Breast epithelium (tissue), 4 donors: ENCODE data around the gene SLC4A8. TPM values are rescaled to one million over a fixed set of nuclear protein-coding genes. Genes with fewer than 3 reads are reported as not detected.

Experiments
- DNase-seq, 2 donors: peaks; one replicate each; pipeline ENCODE4 v3.0.0-alpha.2; 2019; ENCODE audit warnings: low spot score in 2 of 2
- H3K27ac ChIP-seq, 2 donors: fragments of 200-600 bp; sonication (generic) in 1 of 2; one replicate each; pipeline ENCODE4 v1.5.1; 2016 to 2019; ENCODE audit warnings: mild to moderate bottlenecking in 1 of 2
- H3K27me3 ChIP-seq, 2 donors: fragments of 200-600 bp; sonication (generic) in 1 of 2; one replicate each; pipeline versions ENCODE4 v1.5.1 to v1.6.0; 2017 to 2019; ENCODE audit warnings: control low read depth in 1 of 2, mild to moderate bottlenecking in 1 of 2
- H3K36me3 ChIP-seq: fragments of 200-600 bp; one replicate; pipeline ENCODE4 v1.5.1; 2019
- H3K4me1 ChIP-seq, 2 donors: fragments of 200-600 bp; sonication (generic); one replicate each; pipeline ENCODE4 v1.5.1; 2016 to 2019; ENCODE audit warnings: control low read depth in 1 of 2
- H3K4me3 ChIP-seq, 3 donors: fragments of 200-600 bp; sonication (generic); 1 replicate in 2 of 3; 2 replicates in 1 of 3; pipeline ENCODE4 v1.5.1; 2016 to 2019; ENCODE audit warnings: mild to moderate bottlenecking in 3 of 3, moderate library complexity in 2 of 3
- H3K9me3 ChIP-seq, 2 donors: fragments of 200-600 bp; sonication (generic) in 1 of 2; one replicate each; pipeline ENCODE4 v1.5.1; 2016 to 2019; ENCODE audit warnings: control low read depth in 1 of 2
- CTCF ChIP-seq, 3 donors: fragments of 450-650 bp; IDR thresholded peaks; one replicate each; pipeline ENCODE4 v1.5.1; 2016 to 2017; ENCODE audit warnings: antibody characterized with exemption in 3 of 3, mild to moderate bottlenecking in 3 of 3, moderate library complexity in 3 of 3
- POLR2A ChIP-seq: fragments of 450-650 bp; IDR thresholded peaks from one replicate; pipeline ENCODE4 v1.6.1; 2016; ENCODE audit warnings: antibody characterized with exemption, mild to moderate bottlenecking, moderate library complexity
- POLR2AphosphoS5 ChIP-seq, 3 donors: sonication (generic); formaldehyde crosslinking; IDR thresholded peaks; one replicate each; pipeline ENCODE4 v1.6.1; 2017; ENCODE audit warnings: antibody characterized with exemption in 3 of 3
- intact Hi-C: fragments of 100-400 bp; cut with DNase I; formaldehyde crosslinking; loops from one replicate; pipeline ENCODE4 v1.15.1; 2023; ENCODE audit warnings: low total_unique reads
- total RNA-seq, 3 donors: library from RNA; depleted of rRNA; stranded (reverse); fragments of >200 nt; gene quantifications; one replicate each; pipeline ENCODE4 v1.1.0, GENCODE V29; 2016

SLC4A8 gene
- total RNA-seq, 3 donors from 2014 or later: 0.64 to 8.3 (median 6.2) TPM

- intact Hi-C loops: no loop called here
- Histone ChIP-seq H3K4me1 (no peaks in the 10 kb centered on the region), H3K27me3 (no peaks in the 10 kb centered on the region), H3K27ac (no peak overlapping the region), H3K9me3 (no peaks in the 10 kb centered on the region), H3K36me3 (no peaks in the 10 kb centered on the region), H3K4me3 (no peak overlapping the region)
- DNase-seq: no peak
- TF ChIP-seq POLR2A: no peak
- no peak for TF ChIP-seq CTCF (IDR thresholded peaks at IDR 0.05)
- no peak for TF ChIP-seq POLR2AphosphoS5 (IDR thresholded peaks at IDR 0.05)
These were observed 59.5 kb downstream of the SLC4A8 start for GRCh38 chr12:51484119-51484518.

DNA sequence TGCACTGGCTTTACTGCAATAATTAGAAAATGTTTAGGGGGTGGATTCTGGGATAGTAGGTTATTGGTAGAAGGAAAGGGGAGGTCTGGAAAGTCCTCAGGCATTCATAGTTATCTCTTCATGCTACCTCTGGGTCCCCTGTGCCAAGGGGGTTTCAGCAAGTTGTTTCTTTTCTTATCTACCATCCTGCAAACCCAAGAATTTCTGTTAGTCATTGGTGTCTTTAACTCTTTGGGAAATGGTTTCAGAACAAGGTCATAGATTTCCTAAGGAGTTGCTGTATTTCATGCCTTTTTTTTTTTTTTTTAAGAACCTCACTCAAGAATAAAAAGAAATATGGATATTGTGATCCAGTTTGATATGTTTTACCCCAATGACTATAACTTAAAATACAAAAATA is 63.6 kb downstream of the SLC4A8 start:
- no peaks in the 10 kb centered on the region for H3K4me1 ChIP-seq
- DNase-seq: no peak
- H3K4me3 ChIP-seq: no peak overlapping the region
- intact Hi-C loops: no loop called here
- H3K36me3 ChIP-seq: no peaks in the 10 kb centered on the region
- no peaks in the 10 kb centered on the region for H3K27me3 ChIP-seq
- TF ChIP-seq POLR2A: no peak
- no peak for TF ChIP-seq POLR2AphosphoS5 (IDR thresholded peaks at IDR 0.05)
- no peak for TF ChIP-seq CTCF (IDR thresholded peaks at IDR 0.05)
- H3K27ac ChIP-seq: no peak overlapping the region
- no peaks in the 10 kb centered on the region for H3K9me3 ChIP-seq

- TF ChIP-seq POLR2A: no peak
- TF ChIP-seq CTCF (IDR thresholded peaks at IDR 0.05): no peak
- TF ChIP-seq POLR2AphosphoS5 (IDR thresholded peaks at IDR 0.05): no peak
- H3K4me1 ChIP-seq: no peaks in the 10 kb centered on the region
- DNase-seq: no peak
- H3K27me3 ChIP-seq: no peaks in the 10 kb centered on the region
- H3K9me3 ChIP-seq: no peaks in the 10 kb centered on the region
- H3K27ac ChIP-seq: no peak overlapping the region
- intact Hi-C loops: no loop called here
- no peaks in the 10 kb centered on the region for H3K36me3 ChIP-seq
- H3K4me3 ChIP-seq: no peak overlapping the region
These were observed 68.7 kb downstream of the SLC4A8 start for GRCh38 chr12:51493281-51493680.

- no peak for TF ChIP-seq POLR2AphosphoS5 (IDR thresholded peaks at IDR 0.05)
- Histone ChIP-seq H3K4me3 (no peak overlapping the region), H3K27me3 (no peaks in the 10 kb centered on the region), H3K9me3 (no peaks in the 10 kb centered on the region), H3K4me1 (no peaks in the 10 kb centered on the region), H3K27ac (no peak overlapping the region), H3K36me3 (no peaks in the 10 kb centered on the region)
- DNase-seq: no peak
- intact Hi-C loops: no loop called here
These were observed 72.3 kb downstream of the SLC4A8 start for GRCh38 chr12:51496895-51497294.

DNA sequence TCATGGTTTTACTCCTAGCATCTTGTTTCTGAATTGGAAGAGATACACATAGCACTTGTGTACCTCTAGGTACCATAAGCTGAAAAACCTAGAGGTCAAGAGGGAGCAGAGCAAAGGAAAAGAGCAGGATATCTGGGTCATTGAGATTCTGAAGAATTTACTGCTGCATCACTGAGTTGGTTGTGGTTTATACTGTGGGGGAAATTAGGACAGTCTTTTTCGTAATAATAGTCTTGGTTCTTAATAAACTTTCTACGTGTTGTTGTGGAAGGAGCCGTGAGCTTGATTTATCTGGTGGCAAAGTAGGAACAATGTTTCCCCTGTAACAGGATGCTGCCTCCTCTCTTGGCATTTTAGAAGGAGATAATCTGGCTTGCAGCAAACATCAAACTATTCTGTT is 80.2 kb downstream of the SLC4A8 start:
- no peak overlapping the region for H3K27ac ChIP-seq
- intact Hi-C loops: no loop called here
- no peaks in the 10 kb centered on the region for H3K27me3 ChIP-seq
- no peak for DNase-seq
- no peaks in the 10 kb centered on the region for H3K36me3 ChIP-seq
- no peak for TF ChIP-seq POLR2A
- no peak for TF ChIP-seq CTCF (IDR thresholded peaks at IDR 0.05)
- H3K9me3 ChIP-seq: no peaks in the 10 kb centered on the region
- H3K4me1 ChIP-seq: no peaks in the 10 kb centered on the region
- H3K4me3 ChIP-seq: no peak overlapping the region

- Histone ChIP-seq H3K27me3 (no peaks in the 10 kb centered on the region), H3K4me3 (no peak overlapping the region), H3K9me3 (no peaks in the 10 kb centered on the region), H3K4me1 (no peaks in the 10 kb centered on the region), H3K27ac (no peak overlapping the region), H3K36me3 (no peaks in the 10 kb centered on the region)
- TF ChIP-seq POLR2A (no peak), POLR2AphosphoS5 (IDR thresholded peaks at IDR 0.05) (no peak), CTCF (IDR thresholded peaks at IDR 0.05) (no peak)
- DNase-seq: no peak
- intact Hi-C loops: no loop called here
These were observed 80.9 kb downstream of the SLC4A8 start for GRCh38 chr12:51505360-51506105.
